H9 (cell line): Measurements from ENCODE around the gene NRXN2. TPM values are rescaled to one million over a fixed set of nuclear protein-coding genes. Genes with fewer than 3 reads are reported as not detected.

Experiments used
- DNase-seq: peaks from one replicate; pipeline ENCODE4 v3.0.0-alpha.2; 2017
- H2AFZ ChIP-seq: one replicate; pipeline ENCODE4 v1.6.1; 2013; ENCODE audit warnings: mild to moderate bottlenecking, low read length, control low read depth, moderate library complexity
- H2AK5ac ChIP-seq: 2 replicates; pipeline ENCODE4 v1.6.1; 2013; ENCODE audit warnings: low read length, control low read depth, mixed read lengths; ENCODE audit not compliant: insufficient read length
- H2BK120ac ChIP-seq: one replicate; pipeline ENCODE4 v1.6.1; 2013; ENCODE audit warnings: low read depth, mild to moderate bottlenecking, low read length, control low read depth, inconsistent platforms; ENCODE audit not compliant: poor library complexity, severe bottlenecking
- H2BK12ac ChIP-seq: 2 replicates; pipeline ENCODE4 v1.6.1; 2013; ENCODE audit warnings: low read length, control low read depth, mixed read lengths, low read depth; ENCODE audit not compliant: insufficient read length
- H2BK15ac ChIP-seq: 2 replicates; pipeline ENCODE4 v1.6.1; 2013; ENCODE audit warnings: low read depth, low read length, control low read depth
- H2BK20ac ChIP-seq: one replicate; pipeline ENCODE4 v1.6.1; 2013; ENCODE audit warnings: low read depth, mild to moderate bottlenecking, low read length, control low read depth, inconsistent platforms; ENCODE audit not compliant: poor library complexity, severe bottlenecking
- H2BK5ac ChIP-seq: 2 replicates; pipeline ENCODE4 v1.6.1; 2013; ENCODE audit warnings: low read length, control low read depth, mixed read lengths; ENCODE audit not compliant: insufficient read length
- H3K14ac ChIP-seq: 2 replicates; pipeline ENCODE4 v1.6.1; 2013; ENCODE audit warnings: low read length, control low read depth; ENCODE audit not compliant: insufficient read depth
- H3K18ac ChIP-seq: 2 replicates; pipeline ENCODE4 v1.6.1; 2013; ENCODE audit warnings: low read depth, mild to moderate bottlenecking, mixed read lengths, low read length, control low read depth; ENCODE audit not compliant: insufficient read length
- H3K23ac ChIP-seq: 2 replicates; pipeline ENCODE4 v1.6.1; 2013; ENCODE audit warnings: low read length, control low read depth, mixed read lengths, low read depth; ENCODE audit not compliant: insufficient read length
- H3K23me2 ChIP-seq: 2 replicates; pipeline ENCODE4 v1.6.1; 2013; ENCODE audit warnings: low read depth, mild to moderate bottlenecking, mixed read lengths, low read length, control low read depth; ENCODE audit not compliant: insufficient read length, poor library complexity, severe bottlenecking
- H3K27ac ChIP-seq: 2 replicates; pipeline ENCODE4 v1.5.1; 2013; ENCODE audit warnings: low read length, control low read depth, mixed read lengths, low read depth; ENCODE audit not compliant: insufficient read length
- H3K27me3 ChIP-seq: 2 replicates; pipeline ENCODE4 v1.6.1; 2013; ENCODE audit warnings: low read length, control low read depth, inconsistent platforms; ENCODE audit not compliant: insufficient read depth
- H3K4ac ChIP-seq: 2 replicates; pipeline ENCODE4 v1.6.1; 2013; ENCODE audit warnings: low read depth, mild to moderate bottlenecking, control low read depth, inconsistent platforms, low read length, moderate library complexity
- H3K4me1 ChIP-seq: 2 replicates; pipeline ENCODE4 v1.6.1; 2013; ENCODE audit warnings: low read length, control low read depth, inconsistent platforms; ENCODE audit not compliant: insufficient read depth
- H3K4me2 ChIP-seq: 2 replicates; pipeline ENCODE4 v1.6.1; 2013; ENCODE audit warnings: low read length, control low read depth, mixed read lengths; ENCODE audit not compliant: insufficient read length, insufficient read depth
- H3K56ac ChIP-seq: 2 replicates; pipeline ENCODE4 v1.6.1; 2013; ENCODE audit warnings: low read depth, mild to moderate bottlenecking, mixed read lengths, low read length, control low read depth; ENCODE audit not compliant: insufficient read length
- H3K79me1 ChIP-seq: 2 replicates; pipeline ENCODE4 v1.6.1; 2013; ENCODE audit warnings: low read depth, mild to moderate bottlenecking, moderate library complexity, low read length, control low read depth, inconsistent platforms; ENCODE audit not compliant: insufficient read depth, poor library complexity, severe bottlenecking
- H3K79me2 ChIP-seq: 2 replicates; pipeline ENCODE4 v1.6.1; 2013; ENCODE audit warnings: low read length, control low read depth, inconsistent platforms; ENCODE audit not compliant: insufficient read depth
- H3K9ac ChIP-seq: 2 replicates; pipeline ENCODE4 v1.6.1; 2013; ENCODE audit warnings: low read length, control low read depth, mixed read lengths; ENCODE audit not compliant: insufficient read length; ENCODE audit errors: extremely low read depth
- H3K9me3 ChIP-seq: one replicate; pipeline ENCODE4 v1.6.1; 2013; ENCODE audit warnings: low read depth, low read length, inconsistent platforms; ENCODE audit not compliant: control insufficient read depth
- H3T11ph ChIP-seq: one replicate; pipeline ENCODE4 v1.6.1; 2013; ENCODE audit warnings: mild to moderate bottlenecking, low read length, control low read depth, inconsistent platforms
- H4K20me1 ChIP-seq: one replicate; pipeline ENCODE4 v1.6.1; 2013; ENCODE audit not compliant: control insufficient read depth, insufficient read length, insufficient read depth
- H4K5ac ChIP-seq: 2 replicates; pipeline ENCODE4 v1.6.1; 2013; ENCODE audit warnings: low read depth, mild to moderate bottlenecking, mixed read lengths, low read length, control low read depth; ENCODE audit not compliant: insufficient read length
- H4K8ac ChIP-seq: replicated peaks from 2 replicates; pipeline ENCODE4 v1.6.1; 2013; ENCODE audit warnings: low read length, control low read depth, mixed read lengths, low read depth; ENCODE audit not compliant: insufficient read length
- H4K91ac ChIP-seq: 2 replicates; pipeline ENCODE4 v1.6.1; 2013; ENCODE audit warnings: low read depth, mild to moderate bottlenecking, moderate library complexity, mixed read lengths, low read length, control low read depth; ENCODE audit not compliant: insufficient read length
- H3K27ac Mint-ChIP-seq, 3 experiments: 2 replicates in 2 of 3; 3 replicates in 1 of 3; pipeline ENCODE4 v1.8.0; 2020 to 2021; ENCODE audit warnings: mixed read lengths in 3 of 3, mild to moderate bottlenecking in 1 of 3, moderate library complexity in 1 of 3
- H3K27me3 Mint-ChIP-seq: 2 replicates; pipeline ENCODE4 v1.8.0; 2021; ENCODE audit warnings: low read depth, mild to moderate bottlenecking, moderate library complexity, mixed read lengths
- H3K36me3 Mint-ChIP-seq, 3 experiments: 2 replicates in 2 of 3; 3 replicates in 1 of 3; pipeline ENCODE4 v1.8.0; 2020 to 2021; ENCODE audit warnings: low read depth in 3 of 3, mixed read lengths in 3 of 3; ENCODE audit not compliant: insufficient read depth in 1 of 3
- H3K4me1 Mint-ChIP-seq, 2 experiments: 2 replicates each; pipeline ENCODE4 v1.8.0; 2020; ENCODE audit warnings: mixed read lengths in 2 of 2
- H3K4me3 Mint-ChIP-seq, 2 experiments: 2 replicates in 1 of 2; 3 replicates in 1 of 2; pipeline ENCODE4 v1.8.0; 2020 to 2021; ENCODE audit warnings: mild to moderate bottlenecking in 2 of 2, mixed read lengths in 2 of 2, moderate library complexity in 1 of 2
- H3K9me3 Mint-ChIP-seq, 2 experiments: 2 replicates in 1 of 2; 3 replicates in 1 of 2; pipeline ENCODE4 v1.8.0; 2020; ENCODE audit warnings: mild to moderate bottlenecking in 2 of 2, mixed read lengths in 2 of 2, moderate library complexity in 1 of 2
- WGBS: extraction: QIAGEN DNeasy Blood & Tissue Kit; methylation state at CpG from one replicate; pipeline ENCODE4 v1.1.7; 2013; ENCODE audit warnings: missing lambda C conversion rate, low lambda C conversion rate, mixed read lengths; ENCODE audit not compliant: insufficient read length; ENCODE audit errors: extremely low coverage; 5-methylcytosine and 5-hydroxymethylcytosine counted together
- long read RNA-seq: library from polyadenylated mRNA; unstranded; transcript quantifications from one replicate; pipeline ENCODE4 v2.0.0, GENCODE V29; 2020
- total RNA-seq: library from RNA; stranded (reverse); gene quantifications from 2 replicates; pipeline ENCODE4 v1.2.1, GENCODE V29; 2021
- TF ChIP-seq, protein P1 (sequence below): fragments of 200-600 bp; sonication (generic); conservative IDR thresholded peaks from 3 replicates; pipeline ENCODE4 v1.8.0; 2021; ENCODE audit warnings: antibody characterized with exemption, mild to moderate bottlenecking

The NRXN2 gene
- 3.9 and 4.8 TPM in 2 replicates for total RNA-seq
- long read RNA-seq, partial matches to known transcripts: 0 of 1 reads
- long read RNA-seq, other reads (novel, unspliced or antisense): 1 of 1 reads

GRCh38 chr11:64723117-64723906 is at the start of gene NRXN2:
TSS of gene NRXN2 (minus strand) at chr11:64723197. CDS start at chr11:64713699, 9,498 bp downstream.
- Histone ChIP-seq H4K8ac (no peak within 1 kb of the TSS), H3K14ac (0 out of 2 replicates have a peak within 1 kb of the TSS, but pooled peaks have one; percentile 26), H3K27ac (no peak within 1 kb of the TSS), H2BK20ac (no peak within 1 kb of the TSS), H3K79me2 (no peaks in the 10 kb centered on the region), H2BK120ac (no peak within 1 kb of the TSS), H3K4me2 (peak within 1 kb of the TSS; percentile 6), H3K9ac (no peak within 1 kb of the TSS), H2BK12ac (no peak within 1 kb of the TSS), H3T11ph (no peak within 1 kb of the TSS), H3K4ac (no peak within 1 kb of the TSS), H3K23ac (no peak within 1 kb of the TSS), H4K20me1 (peaks cover 3% of the 10 kb centered on the region), H4K5ac (no peak within 1 kb of the TSS), H2AFZ (no peak within 1 kb of the TSS), H3K9me3 (no peaks in the 10 kb centered on the region), H3K23me2 (no peaks in the 10 kb centered on the region), H3K27me3 (peaks cover 10% of the 10 kb centered on the region; the same call in 1 of the 2 replicates), H4K91ac (no peak within 1 kb of the TSS), H2BK15ac (no peak within 1 kb of the TSS), H2AK5ac (no peak within 1 kb of the TSS), H3K56ac (no peak within 1 kb of the TSS), H3K4me1 (peaks cover 10% of the 10 kb centered on the region), H3K18ac (peak within 1 kb of the TSS; percentile 63), H3K79me1 (no peaks in the 10 kb centered on the region), H2BK5ac (no peak within 1 kb of the TSS)
- DNase-seq: peak; percentile 89
- peaks cover 25 to 51% of the 10 kb centered on the region in 2 experiments for H3K4me1 Mint-ChIP-seq
- no CpG with 5 or more reads among the region's 66 CpGs for WGBS
- peaks cover 2 to 5% (median 4%) of the 10 kb centered on the region in 3 experiments; a peak in 4 of 7 replicates for H3K36me3 Mint-ChIP-seq
- TF ChIP-seq, protein P1, sequence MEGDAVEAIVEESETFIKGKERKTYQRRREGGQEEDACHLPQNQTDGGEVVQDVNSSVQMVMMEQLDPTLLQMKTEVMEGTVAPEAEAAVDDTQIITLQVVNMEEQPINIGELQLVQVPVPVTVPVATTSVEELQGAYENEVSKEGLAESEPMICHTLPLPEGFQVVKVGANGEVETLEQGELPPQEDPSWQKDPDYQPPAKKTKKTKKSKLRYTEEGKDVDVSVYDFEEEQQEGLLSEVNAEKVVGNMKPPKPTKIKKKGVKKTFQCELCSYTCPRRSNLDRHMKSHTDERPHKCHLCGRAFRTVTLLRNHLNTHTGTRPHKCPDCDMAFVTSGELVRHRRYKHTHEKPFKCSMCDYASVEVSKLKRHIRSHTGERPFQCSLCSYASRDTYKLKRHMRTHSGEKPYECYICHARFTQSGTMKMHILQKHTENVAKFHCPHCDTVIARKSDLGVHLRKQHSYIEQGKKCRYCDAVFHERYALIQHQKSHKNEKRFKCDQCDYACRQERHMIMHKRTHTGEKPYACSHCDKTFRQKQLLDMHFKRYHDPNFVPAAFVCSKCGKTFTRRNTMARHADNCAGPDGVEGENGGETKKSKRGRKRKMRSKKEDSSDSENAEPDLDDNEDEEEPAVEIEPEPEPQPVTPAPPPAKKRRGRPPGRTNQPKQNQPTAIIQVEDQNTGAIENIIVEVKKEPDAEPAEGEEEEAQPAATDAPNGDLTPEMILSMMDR: peak; percentile 100
- peak within 1 kb of the TSS; percentile 57 to 84 for H3K4me3 Mint-ChIP-seq
- H3K27me3 Mint-ChIP-seq: peaks cover 50% of the 10 kb centered on the region
- H3K27ac Mint-ChIP-seq: no peak within 1 kb of the TSS; a peak in 1 of 7 replicates
- no peaks in the 10 kb centered on the region for H3K9me3 Mint-ChIP-seq
